A549 treated with Mapracorat at 1 μM for 4 hours (cell line): ENCODE data around the gene CBX2. TPM values are rescaled to one million over a fixed set of nuclear protein-coding genes. Genes with fewer than 3 reads are reported as not detected.

Experiments used
- total RNA-seq: library from RNA; stranded (reverse); fragments of 200-300 nt; extraction: Qiagen RNA extraction; gene quantifications from 5 replicates; pipeline ENCODE4 v1.2.3, GENCODE V29; 2022

The CBX2 gene
- 13.1 to 19.0 TPM (median 16.9 TPM) in 5 replicates for total RNA-seq

DNA sequence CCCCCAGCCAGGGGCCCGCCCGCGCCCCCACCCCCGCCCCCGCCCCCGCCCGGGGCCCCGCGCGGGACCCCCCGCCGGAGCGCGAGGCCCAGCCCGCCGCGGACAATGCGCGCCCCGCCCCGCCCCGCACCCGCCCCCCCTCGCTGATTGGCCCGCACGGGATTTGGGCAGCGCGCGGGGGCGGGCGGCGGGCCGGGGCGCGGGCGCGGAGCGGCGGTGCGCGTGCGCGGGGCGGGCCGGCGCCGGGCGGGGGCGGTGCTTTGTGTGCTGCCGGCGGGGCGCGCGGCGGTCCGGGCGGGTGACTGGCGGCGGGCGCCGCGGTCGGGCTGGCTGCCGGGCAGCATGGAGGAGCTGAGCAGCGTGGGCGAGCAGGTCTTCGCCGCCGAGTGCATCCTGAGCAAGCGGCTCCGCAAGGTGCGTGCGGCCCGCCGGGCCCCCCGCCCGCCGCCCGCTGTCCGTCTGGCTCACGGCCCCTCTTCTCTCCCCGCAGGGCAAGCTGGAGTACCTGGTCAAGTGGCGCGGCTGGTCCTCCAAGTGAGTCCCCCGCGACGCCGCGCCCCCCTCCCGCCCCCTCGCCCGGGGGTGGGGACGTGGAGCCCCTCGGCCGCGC lies at the start of gene CBX2:
TSS of gene CBX2 (plus strand) at position 255 of the 610 bp plus-strand sequence. CDS start at position 343, 88 bp downstream.

DNA sequence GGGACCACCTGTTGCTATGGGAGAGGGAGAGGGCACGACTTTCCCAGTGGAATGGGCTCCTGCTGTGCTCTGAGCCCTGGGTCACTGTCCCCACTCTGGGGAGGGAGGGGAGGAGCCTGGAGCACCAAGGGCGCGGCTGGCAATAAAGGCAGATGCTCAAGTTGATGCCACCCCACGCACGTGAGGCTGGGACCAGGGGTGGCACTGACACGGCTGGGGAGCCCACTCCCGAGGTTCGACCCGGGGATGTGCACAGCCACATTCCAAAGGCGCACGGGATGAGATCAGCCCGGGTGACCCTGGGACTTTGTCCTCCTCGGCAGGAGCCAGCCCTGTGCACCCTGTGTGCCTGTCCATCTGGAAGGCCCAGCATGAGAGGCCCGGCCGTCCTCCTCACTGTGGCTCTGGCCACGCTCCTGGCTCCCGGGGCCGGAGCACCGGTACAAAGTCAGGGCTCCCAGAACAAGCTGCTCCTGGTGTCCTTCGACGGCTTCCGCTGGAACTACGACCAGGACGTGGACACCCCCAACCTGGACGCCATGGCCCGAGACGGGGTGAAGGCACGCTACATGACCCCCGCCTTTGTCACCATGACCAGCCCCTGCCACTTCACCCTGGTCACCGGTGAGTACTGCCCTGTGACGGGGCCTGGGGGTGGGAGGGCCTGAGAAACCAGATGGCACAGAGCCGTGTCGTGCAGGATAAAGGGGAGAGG lies 47.0 kb upstream of the CBX2 start, which contains the start of gene ENPP7:
TSS of gene ENPP7 (plus strand) at position 175 of the 715 bp plus-strand sequence. CDS start at position 372, 197 bp downstream.

DNA sequence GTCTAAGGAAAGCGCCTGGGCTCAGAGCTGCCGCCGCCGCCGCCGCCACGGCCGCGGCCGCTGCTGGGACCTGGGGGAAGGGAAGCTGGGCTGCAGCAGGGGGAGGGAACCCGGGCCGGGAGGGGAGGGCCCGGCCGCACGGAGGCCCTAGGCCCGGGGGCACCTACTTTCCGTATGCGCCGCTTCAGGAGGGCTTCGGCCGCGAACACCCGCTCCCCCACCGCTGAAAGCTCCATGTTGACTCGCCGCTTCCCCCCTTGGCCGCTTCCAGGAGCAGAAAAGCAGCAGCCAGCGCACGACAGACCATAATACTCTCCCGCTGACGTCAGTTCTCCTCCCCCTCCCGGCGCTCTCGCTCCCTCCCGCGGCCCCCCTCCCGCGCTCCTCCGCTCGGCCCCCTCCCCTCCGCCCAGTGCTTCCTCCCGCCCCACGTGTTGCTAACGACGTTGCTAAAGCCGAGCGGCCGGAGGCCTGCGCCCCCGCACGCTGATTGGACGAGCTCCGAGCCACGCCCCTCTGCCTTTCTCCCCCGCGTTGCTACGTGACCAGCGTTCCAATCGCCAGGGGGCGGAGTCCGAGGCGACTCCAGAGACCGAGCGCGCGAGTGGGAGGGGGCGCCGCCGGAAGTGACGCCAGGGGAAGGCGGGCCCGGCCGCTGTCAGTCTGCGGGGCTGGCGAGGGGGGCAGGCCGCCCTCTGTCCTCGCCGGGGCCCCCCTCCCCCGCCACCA lies 19.0 kb downstream of the CBX2 start, which contains the start of gene CBX8:
TSS of gene CBX8 (minus strand) at position 315 of the 729 bp plus-strand sequence. CDS start at position 236, 79 bp downstream.

Other genes starting within 250 kb of the CBX2 start
- 3.4 to 5.6 TPM (median 5.2 TPM) in 5 replicates for gene RBFOX3, start 167.1 kb upstream of the CBX2 start, total RNA-seq
- not detected in 5 replicates for gene ENPP7, start 47.2 kb upstream of the CBX2 start, total RNA-seq
- 9.4 to 18.3 TPM (median 16.9 TPM) in 5 replicates for gene CBX8, start 18.9 kb downstream of the CBX2 start, total RNA-seq
- 26.8 to 38.7 TPM (median 35.5 TPM) in 5 replicates for gene CBX4, start 61.3 kb downstream of the CBX2 start, total RNA-seq